IMR-90 (cell line): ENCODE data around the gene EPB41L3. TPM values are rescaled to one million over a fixed set of nuclear protein-coding genes. Genes with fewer than 3 reads are reported as not detected.

ENCODE experiments used
- ATAC-seq: fragments of 200-7000 bp; cut with Tn5 transposase; 2 replicates; pipeline ENCODE4 v1.9.1; 2020; ENCODE audit warnings: low read depth, mild to moderate bottlenecking, moderate library complexity
- BruUV-seq: library from RNA; stranded (reverse); fragments of 400-500 nt; replicated peaks from 2 replicates; lab custom pipeline; 2021; lab: Mats Ljungman, UMichigan
- CTCF ChIA-PET: fragments of 300-600 bp; formaldehyde crosslinking; extraction: SDS; loops from one replicate; lab custom pipeline; 2021; ENCODE audit warnings: antibody characterized with exemption; lab: Yijun Ruan, JAX
- POLR2A ChIA-PET: fragments of 300-600 bp; sonication (Branson Sonifier 250); formaldehyde crosslinking; loops from one replicate; lab custom pipeline; 2022; ENCODE audit warnings: antibody characterized with exemption; ENCODE audit not compliant: unreplicated experiment; lab: Charles Lee
- DNase-seq: peaks from one replicate; pipeline ENCODE4 v3.0.0; 2013
- H2AFZ ChIP-seq: replicated peaks from 2 replicates; pipeline ENCODE3; 2013; ENCODE audit warnings: low read length, mild to moderate bottlenecking; ENCODE audit not compliant: poor library complexity
- H2AK5ac ChIP-seq: 2 replicates; pipeline ENCODE4 v1.6.1; 2013; ENCODE audit warnings: low read depth, low read length, inconsistent platforms
- H2AK9ac ChIP-seq: replicated peaks from 2 replicates; pipeline ENCODE3; 2013; ENCODE audit warnings: mild to moderate bottlenecking, low read depth, low read length, moderate library complexity; ENCODE audit not compliant: poor library complexity
- H2BK120ac ChIP-seq: 2 replicates; pipeline ENCODE4 v1.6.1; 2013; ENCODE audit warnings: low read depth, low read length, inconsistent platforms
- H2BK15ac ChIP-seq: 3 replicates; pipeline ENCODE4 v1.6.1; 2013; ENCODE audit warnings: low read depth, low read length, inconsistent platforms
- H2BK20ac ChIP-seq: 2 replicates; pipeline ENCODE4 v1.6.1; 2013; ENCODE audit warnings: low read depth, mild to moderate bottlenecking, inconsistent platforms, low read length, moderate library complexity
- H2BK5ac ChIP-seq: 2 replicates; pipeline ENCODE4 v1.6.1; 2013; ENCODE audit warnings: mild to moderate bottlenecking, low read depth, low read length, inconsistent platforms; ENCODE audit not compliant: poor library complexity, severe bottlenecking
- H3K14ac ChIP-seq: replicated peaks from 2 replicates; pipeline ENCODE4 v1.6.1; 2013; ENCODE audit warnings: low read depth, low read length, inconsistent platforms
- H3K18ac ChIP-seq: 2 replicates; pipeline ENCODE4 v1.6.1; 2013; ENCODE audit warnings: low read depth, low read length, control low read depth
- H3K23ac ChIP-seq: 2 replicates; pipeline ENCODE4 v1.6.1; 2013; ENCODE audit warnings: low read depth, low read length, inconsistent platforms
- H3K27ac ChIP-seq: 2 replicates; pipeline ENCODE4 v1.5.1; 2013; ENCODE audit warnings: mild to moderate bottlenecking, control low read depth, low read length; ENCODE audit not compliant: insufficient read depth
- H3K27me3 ChIP-seq: 2 replicates; pipeline ENCODE4 v1.6.1; 2013; ENCODE audit warnings: low read length; ENCODE audit not compliant: control insufficient read depth, insufficient read depth
- H3K36me3 ChIP-seq: 2 replicates; pipeline ENCODE4 v1.6.1; 2013; ENCODE audit warnings: low read length, mixed read lengths; ENCODE audit not compliant: control insufficient read depth, insufficient read depth
- H3K4ac ChIP-seq: 2 replicates; pipeline ENCODE4 v1.6.1; 2013; ENCODE audit warnings: low read depth, low read length, inconsistent platforms
- H3K4me1 ChIP-seq: 2 replicates; pipeline ENCODE4 v1.6.1; 2013; ENCODE audit warnings: low read length, mixed read lengths; ENCODE audit not compliant: control insufficient read depth, insufficient read depth
- H3K4me2 ChIP-seq: 2 replicates; pipeline ENCODE4 v1.6.1; 2013; ENCODE audit warnings: low read depth, mild to moderate bottlenecking, control low read depth, low read length, moderate library complexity
- H3K4me3 ChIP-seq: 2 replicates; pipeline ENCODE4 v1.5.1; 2013; ENCODE audit warnings: low read depth, mild to moderate bottlenecking, control low read depth, low read length, moderate library complexity; ENCODE audit not compliant: insufficient read depth
- H3K56ac ChIP-seq: 2 replicates; pipeline ENCODE4 v1.6.1; 2013; ENCODE audit warnings: low read length, inconsistent platforms; ENCODE audit not compliant: insufficient read depth; ENCODE audit errors: extremely low read depth
- H3K79me1 ChIP-seq, 2 experiments: 2 replicates each; pipeline ENCODE4 v1.6.1; 2013; ENCODE audit warnings: low read length in 2 of 2, inconsistent platforms in 1 of 2, low read depth in 1 of 2
- H3K9ac ChIP-seq: 2 replicates; pipeline ENCODE4 v1.6.1; 2013; ENCODE audit warnings: low read depth, low read length, control low read depth
- H3K9me1 ChIP-seq: 2 replicates; pipeline ENCODE4 v1.6.1; 2013; ENCODE audit warnings: low read length, inconsistent platforms; ENCODE audit not compliant: insufficient read depth
- H3K9me3 ChIP-seq: 2 replicates; pipeline ENCODE4 v1.6.1; 2013; ENCODE audit warnings: low read length; ENCODE audit not compliant: control insufficient read depth, insufficient read depth
- H4K20me1 ChIP-seq: 2 replicates; pipeline ENCODE4 v1.6.1; 2013; ENCODE audit warnings: low read length, inconsistent platforms; ENCODE audit not compliant: insufficient read depth
- H4K5ac ChIP-seq: 2 replicates; pipeline ENCODE4 v1.6.1; 2013; ENCODE audit warnings: mild to moderate bottlenecking, low read depth, low read length, control low read depth
- H4K8ac ChIP-seq, 2 experiments: 2 replicates each; pipeline ENCODE4 v1.6.1; 2013; ENCODE audit warnings: low read depth in 2 of 2, low read length in 2 of 2, control low read depth in 1 of 2, inconsistent platforms in 1 of 2
- H4K91ac ChIP-seq: 2 replicates; pipeline ENCODE4 v1.6.1; 2013; ENCODE audit warnings: low read depth, low read length, inconsistent platforms; ENCODE audit not compliant: insufficient read depth
- FOS ChIP-seq: fragments of 150-350 bp; IDR thresholded peaks from 2 replicates; pipeline ENCODE4 v1.6.1; 2016; ENCODE audit warnings: low read depth, low read length
- MAFK ChIP-seq: IDR thresholded peaks from 2 replicates; pipeline ENCODE4 v1.6.1; 2012; ENCODE audit warnings: low read depth, low read length, improper control_type of control experiment
- MAZ ChIP-seq: IDR thresholded peaks from 2 replicates; pipeline ENCODE4 v1.6.1; 2012; ENCODE audit warnings: low read depth, mild to moderate bottlenecking, low read length, improper control_type of control experiment, moderate library complexity, borderline replicate concordance
- MXI1 ChIP-seq: IDR thresholded peaks from 2 replicates; pipeline ENCODE4 v1.6.1; 2012; ENCODE audit warnings: low read depth, mild to moderate bottlenecking, low read length, moderate library complexity, borderline replicate concordance
- NFE2L2 ChIP-seq: fragments of 150-350 bp; IDR thresholded peaks from 2 replicates; pipeline ENCODE4 v1.6.1; 2016; ENCODE audit warnings: low read depth, mild to moderate bottlenecking, low read length
- POLR2A ChIP-seq: IDR thresholded peaks from 2 replicates; pipeline ENCODE4 v1.6.1; 2012; ENCODE audit warnings: mild to moderate bottlenecking, low read depth, low read length
- RAD21 ChIP-seq: IDR thresholded peaks from 2 replicates; pipeline ENCODE4 v1.6.1; 2012; ENCODE audit warnings: low read length, improper control_type of control experiment
- WGBS, 2 experiments: methylation state at CpG; one replicate each; pipeline versions ENCODE4 v1.1.5 to v1.1.7; 2013; ENCODE audit warnings: missing lambda C conversion rate in 2 of 2; ENCODE audit not compliant: insufficient read length in 1 of 2; ENCODE audit errors: extremely low coverage in 2 of 2; 5-methylcytosine and 5-hydroxymethylcytosine counted together
- dilution Hi-C: fragments of 300-500 bp; cut with HindIII; formaldehyde crosslinking; loops from one replicate; pipeline ENCODE4 v1.14.3; 2018; ENCODE audit warnings: low sequenced_read_pairs; ENCODE audit not compliant: unreplicated experiment
- in situ Hi-C: fragments of 300-500 bp; cut with MboI; formaldehyde crosslinking; loops from 3 replicates; pipeline ENCODE4 v1.14.3; 2019; ENCODE audit warnings: low sequenced_read_pairs, inconsistent platforms, mixed read lengths
- intact Hi-C: fragments of 100-400 bp; cut with micrococcal nuclease; formaldehyde crosslinking; loops from 2 replicates; pipeline ENCODE4 v1.10.0; 2022
- polyA plus RNA-seq, 3 experiments: library from polyadenylated mRNA; depleted of rRNA; stranded (reverse); fragments of >200 nt; gene quantifications; 2 replicates each; pipeline ENCODE4 v1.2.3, GENCODE V29; 2012; ENCODE audit warnings: low replicate concordance in 1 of 3
- total RNA-seq: library from RNA; depleted of rRNA; stranded (reverse); fragments of >200 nt; gene quantifications from 2 replicates; pipeline ENCODE4 v1.2.3, GENCODE V29; 2012
- TF ChIP-seq, protein P1 (sequence below): conservative IDR thresholded peaks from 2 replicates; pipeline ENCODE4 v1.5.1; 2012; ENCODE audit warnings: mild to moderate bottlenecking, low read depth, low read length, improper control_type of control experiment
- TF ChIP-seq, protein P2 (sequence below): fragments of 150-350 bp; IDR thresholded peaks from 2 replicates; pipeline ENCODE4 v1.6.1; 2017; ENCODE audit warnings: mild to moderate bottlenecking, antibody characterized with exemption, low read length, low read depth

Gene EPB41L3
- total and polyA plus RNA-seq, 2 of the 4 experiments (the other 2 are of a cell fraction): 36.6 to 70.3 TPM

DNA sequence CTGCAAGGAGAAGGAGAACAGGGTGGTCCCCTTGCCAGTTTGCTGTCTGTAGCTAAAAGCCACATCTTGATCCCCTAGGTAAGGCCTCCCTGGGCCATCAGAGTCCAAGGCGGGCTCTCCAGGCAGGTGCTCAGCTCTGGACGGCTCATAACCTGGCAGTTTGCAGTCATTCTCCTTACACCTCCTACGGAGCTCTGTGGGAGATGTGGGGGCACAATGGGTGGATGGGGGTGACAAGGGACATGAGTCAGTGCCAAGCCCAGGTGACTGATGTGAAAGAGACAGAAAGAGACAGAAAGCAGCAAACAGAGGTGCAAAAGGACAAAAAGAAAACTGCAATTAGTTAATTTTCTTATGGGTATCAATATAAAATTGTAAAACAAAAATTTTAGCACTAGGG lies 127.7 kb downstream of the EPB41L3 start:
- Histone ChIP-seq H3K9me3 (no peaks in the 10 kb centered on the region), H4K20me1 (no peaks in the 10 kb centered on the region), H3K9me1 (no peaks in the 10 kb centered on the region), H2BK120ac (no peak overlapping the region), H2BK5ac (no peak overlapping the region), H3K27me3 (no peaks in the 10 kb centered on the region), H3K18ac (no peak overlapping the region), H3K4ac (no peak overlapping the region), H3K36me3 (peaks cover 2% of the 10 kb centered on the region), H3K4me1 (no peaks in the 10 kb centered on the region), H3K14ac (no peak overlapping the region), H4K91ac (no peak overlapping the region), H2BK20ac (no peak overlapping the region), H4K8ac (no peak overlapping the region), H3K56ac (no peak overlapping the region), H2AFZ (no peak overlapping the region), H3K4me3 (no peak overlapping the region), H4K5ac (no peak overlapping the region), H2AK5ac (no peak overlapping the region), H3K27ac (no peak overlapping the region), H3K23ac (no peak overlapping the region), H3K9ac (no peak overlapping the region), H2BK15ac (no peak overlapping the region), H3K79me1 (no peaks in the 10 kb centered on the region), H2AK9ac (no peak overlapping the region), H3K4me2 (no peak overlapping the region)
- CTCF ChIA-PET: no interaction called here
- BruUV-seq: no TSS peak
- WGBS, 2 experiments: no CpG with 5 or more reads among the region's 3 CpGs
- POLR2A ChIA-PET: no interaction called here
- in situ Hi-C loops: no loop called here
- dilution Hi-C loops: no loop called here
- intact Hi-C loops: no loop called here
- DNase-seq: no peak
- TF ChIP-seq, protein P1, sequence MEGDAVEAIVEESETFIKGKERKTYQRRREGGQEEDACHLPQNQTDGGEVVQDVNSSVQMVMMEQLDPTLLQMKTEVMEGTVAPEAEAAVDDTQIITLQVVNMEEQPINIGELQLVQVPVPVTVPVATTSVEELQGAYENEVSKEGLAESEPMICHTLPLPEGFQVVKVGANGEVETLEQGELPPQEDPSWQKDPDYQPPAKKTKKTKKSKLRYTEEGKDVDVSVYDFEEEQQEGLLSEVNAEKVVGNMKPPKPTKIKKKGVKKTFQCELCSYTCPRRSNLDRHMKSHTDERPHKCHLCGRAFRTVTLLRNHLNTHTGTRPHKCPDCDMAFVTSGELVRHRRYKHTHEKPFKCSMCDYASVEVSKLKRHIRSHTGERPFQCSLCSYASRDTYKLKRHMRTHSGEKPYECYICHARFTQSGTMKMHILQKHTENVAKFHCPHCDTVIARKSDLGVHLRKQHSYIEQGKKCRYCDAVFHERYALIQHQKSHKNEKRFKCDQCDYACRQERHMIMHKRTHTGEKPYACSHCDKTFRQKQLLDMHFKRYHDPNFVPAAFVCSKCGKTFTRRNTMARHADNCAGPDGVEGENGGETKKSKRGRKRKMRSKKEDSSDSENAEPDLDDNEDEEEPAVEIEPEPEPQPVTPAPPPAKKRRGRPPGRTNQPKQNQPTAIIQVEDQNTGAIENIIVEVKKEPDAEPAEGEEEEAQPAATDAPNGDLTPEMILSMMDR: no peak
- no peak for TF ChIP-seq POLR2A
- no peak for TF ChIP-seq MXI1
- no peak for TF ChIP-seq RAD21
- TF ChIP-seq MAFK: no peak
- TF ChIP-seq MAZ: no peak
- TF ChIP-seq FOS: no peak
- TF ChIP-seq NFE2L2: no peak
- TF ChIP-seq, protein P2, sequence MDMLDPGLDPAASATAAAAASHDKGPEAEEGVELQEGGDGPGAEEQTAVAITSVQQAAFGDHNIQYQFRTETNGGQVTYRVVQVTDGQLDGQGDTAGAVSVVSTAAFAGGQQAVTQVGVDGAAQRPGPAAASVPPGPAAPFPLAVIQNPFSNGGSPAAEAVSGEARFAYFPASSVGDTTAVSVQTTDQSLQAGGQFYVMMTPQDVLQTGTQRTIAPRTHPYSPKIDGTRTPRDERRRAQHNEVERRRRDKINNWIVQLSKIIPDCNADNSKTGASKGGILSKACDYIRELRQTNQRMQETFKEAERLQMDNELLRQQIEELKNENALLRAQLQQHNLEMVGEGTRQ: no peak
- ATAC-seq: no peak
